ENCODE results near the gene DYNLRB1.

GRCh38 chr20:34510575-34510974, 5.6 kb upstream of the DYNLRB1 start:
- no peak for TF ChIP-seq POLR2AphosphoS5 (IDR thresholded peaks at IDR 0.05)
- TF ChIP-seq POLR2A (IDR thresholded peaks at IDR 0.05): no peak
- TF ChIP-seq CTCF (IDR thresholded peaks at IDR 0.05): no peak
